Hematopoietic multipotent progenitor cell treated with erythropoietin and hydrocortisone succinate and interleukin-3 and kit ligand, for 17 days (in vitro differentiated cells): ENCODE measurements around the gene RHOA.
"Not testable (repeated sequence)": the region's sequence is repeated elsewhere in the genome, so short reads cannot be mapped to it uniquely, and the experiment has no call there.

ENCODE experiments used
- DNase-seq: peaks from one replicate; pipeline ENCODE4 v3.0.0-alpha.2; 2015; ENCODE audit warnings: low spot score

RHOA gene

DNA sequence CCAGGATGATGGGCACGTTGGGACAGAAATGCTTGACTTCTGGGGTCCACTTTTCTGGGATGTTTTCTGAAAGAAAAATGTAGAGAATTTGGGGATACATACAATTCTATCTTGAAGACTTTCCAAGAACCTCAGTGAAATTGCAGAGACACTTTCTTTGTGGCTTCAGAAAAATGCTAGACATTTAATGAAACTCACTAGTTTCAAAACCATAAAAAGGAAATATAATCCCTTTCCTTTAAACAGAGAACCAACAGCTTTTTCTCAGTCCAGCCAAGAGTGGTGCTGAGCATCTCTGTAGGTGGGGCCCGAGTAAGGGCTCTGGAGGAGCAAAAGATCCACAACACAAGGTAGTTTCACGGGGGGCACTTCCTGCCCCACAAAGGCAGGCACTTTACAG, 49.2 kb downstream of the RHOA start:
- DNase-seq = no peak

- peak; percentile 68 for DNase-seq
Observed at GRCh38 chr3:49359623-49360022, 52.2 kb downstream of the RHOA start.

DNA sequence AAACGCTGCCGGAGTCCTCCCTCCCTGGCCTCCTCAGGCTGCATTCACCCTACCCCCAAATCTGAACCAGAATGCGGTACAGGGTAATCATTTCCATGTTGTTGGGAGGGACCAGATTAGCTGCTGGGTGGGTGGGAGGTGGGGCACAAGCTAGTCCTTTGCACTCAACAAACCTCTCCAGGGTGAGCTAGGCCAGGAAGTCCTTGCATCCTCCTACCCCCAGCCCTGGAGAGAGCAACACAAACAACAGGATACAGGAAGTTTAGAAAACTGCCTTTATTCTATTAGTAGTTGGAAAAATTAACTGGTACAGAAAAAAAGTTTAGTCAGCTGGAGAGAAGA, 52.9 kb downstream of the RHOA start:
- no peak for DNase-seq

GRCh38 chr3:49358217-49358883, 53.4 kb downstream of the RHOA start, which contains the start of gene GPX1:
Gene GPX1 (minus strand): TSS chr3:49358353. CDS start chr3:49358278, 75 bp downstream.
- DNase-seq = peak; percentile 68

GRCh38 chr3:49357443-49358216, 54.1 kb downstream of the RHOA start:
- peak; percentile 51 for DNase-seq

DNA sequence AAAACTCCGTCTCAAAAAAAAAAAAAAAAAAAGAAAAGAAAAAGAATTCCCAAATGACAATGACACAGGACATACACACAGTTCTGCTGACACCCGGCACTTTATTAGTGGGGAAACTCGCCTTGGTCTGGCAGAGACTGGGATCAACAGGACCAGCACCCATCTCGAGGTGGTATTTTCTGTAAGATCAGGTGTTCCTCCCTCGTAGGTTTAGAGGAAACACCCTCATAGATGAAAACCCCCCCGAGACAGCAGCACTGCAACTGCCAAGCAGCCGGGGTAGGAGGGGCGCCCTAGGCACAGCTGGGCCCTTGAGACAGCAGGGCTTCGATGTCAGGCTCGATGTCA, 54.7 kb downstream of the RHOA start:
- DNase-seq = peak; percentile 20

GRCh38 chr3:49352890-49353421, 58.8 kb downstream of the RHOA start:
- DNase-seq = no peak

DNA sequence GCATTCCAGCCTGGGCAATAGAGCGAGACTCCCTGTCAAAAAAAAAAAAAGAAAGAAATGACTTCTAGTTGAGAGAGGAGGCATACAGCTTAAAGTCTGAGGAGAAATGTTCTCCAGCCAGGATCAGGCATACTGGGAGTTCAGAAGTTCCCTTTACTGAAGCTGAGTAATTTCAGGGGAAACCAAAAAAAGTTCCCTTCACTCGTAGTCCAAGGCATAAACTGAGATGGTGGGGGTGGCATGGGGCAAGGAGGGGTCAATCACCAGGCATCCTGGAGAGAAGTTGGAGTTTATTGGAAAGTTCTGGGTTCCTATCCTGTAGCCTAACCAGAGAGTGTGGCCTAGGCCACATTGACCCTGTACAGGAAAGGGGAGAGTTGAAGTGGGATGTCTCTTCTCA, 59.5 kb downstream of the RHOA start:
- DNase-seq = no peak

GRCh38 chr3:49351521-49352011, 60.2 kb downstream of the RHOA start:
- peak; percentile 39 for DNase-seq

- DNase-seq = peak; percentile 81
Observed at GRCh38 chr3:49349348-49350114, 62.2 kb downstream of the RHOA start.

- DNase-seq = not testable (repeated sequence)
Observed at GRCh38 chr3:49348361-49348760, 63.4 kb downstream of the RHOA start.

DNA sequence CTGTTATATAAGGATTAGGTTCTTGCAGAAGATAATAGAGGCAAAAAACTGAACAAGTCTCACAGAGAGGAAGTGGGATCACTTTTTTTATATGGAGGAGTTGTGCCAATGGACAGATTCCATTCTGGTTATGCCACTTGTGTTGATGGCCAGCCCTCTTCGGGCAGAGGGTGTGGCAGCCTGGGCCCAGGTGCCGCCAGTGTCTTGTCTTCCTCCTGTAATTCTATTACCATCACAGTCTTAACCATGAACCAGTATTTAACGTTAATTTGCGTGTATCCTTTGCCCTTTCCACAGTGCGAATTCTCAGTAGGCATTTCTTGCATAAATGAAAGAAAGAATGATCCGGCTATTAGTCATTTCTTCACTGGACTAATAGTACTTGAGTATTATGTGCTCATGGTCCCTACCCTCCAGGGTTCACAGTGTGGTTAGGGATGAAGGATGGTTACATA, 65.0 kb downstream of the RHOA start:
- DNase-seq = no peak

DNA sequence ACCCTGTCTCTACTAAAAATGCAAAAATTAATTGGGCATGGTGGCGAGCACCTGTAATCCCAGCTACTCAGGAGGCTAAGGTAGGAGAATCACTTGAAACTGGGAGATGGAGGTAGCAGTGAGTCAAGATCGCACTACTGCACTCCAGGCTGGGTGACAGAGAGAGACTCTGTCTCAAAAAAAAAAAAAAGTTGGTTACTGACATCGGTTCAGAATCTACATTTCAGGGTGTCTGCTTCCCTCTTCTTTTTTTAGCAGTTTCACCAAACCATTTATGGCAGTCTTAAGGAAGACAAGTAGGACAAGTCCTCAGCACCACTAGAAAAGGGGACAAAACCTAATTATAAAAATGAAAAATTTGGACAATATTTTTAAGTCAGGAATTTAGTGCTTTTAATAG, 68.6 kb downstream of the RHOA start:
- DNase-seq = no peak

DNA sequence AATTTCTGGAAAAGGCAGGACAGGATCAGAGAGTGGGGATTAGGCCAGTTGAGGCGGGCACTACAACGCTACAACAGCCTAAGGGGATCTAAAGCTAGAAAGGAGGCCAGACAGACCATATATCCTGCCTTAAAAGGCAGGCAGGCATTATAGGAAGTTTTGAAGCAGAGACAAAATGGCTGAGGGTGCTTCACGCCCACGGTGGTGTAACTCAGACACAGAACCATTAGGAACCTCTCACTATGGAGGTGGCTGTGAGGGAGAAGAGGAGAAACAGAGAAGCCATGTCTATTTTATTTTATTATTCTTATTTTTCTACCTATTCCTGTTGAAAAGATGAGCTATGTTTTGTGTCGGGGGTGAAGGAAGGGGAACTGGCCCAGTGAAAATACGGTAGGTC, 69.8 kb downstream of the RHOA start:
- DNase-seq = no peak

- peak; percentile 87 for DNase-seq
Observed at GRCh38 chr3:49339941-49340800, 71.6 kb downstream of the RHOA start, which contains the start of gene USP4. Gene USP4 (minus strand): TSS chr3:49340053. CDS start chr3:49340024, 29 bp downstream.

DNA sequence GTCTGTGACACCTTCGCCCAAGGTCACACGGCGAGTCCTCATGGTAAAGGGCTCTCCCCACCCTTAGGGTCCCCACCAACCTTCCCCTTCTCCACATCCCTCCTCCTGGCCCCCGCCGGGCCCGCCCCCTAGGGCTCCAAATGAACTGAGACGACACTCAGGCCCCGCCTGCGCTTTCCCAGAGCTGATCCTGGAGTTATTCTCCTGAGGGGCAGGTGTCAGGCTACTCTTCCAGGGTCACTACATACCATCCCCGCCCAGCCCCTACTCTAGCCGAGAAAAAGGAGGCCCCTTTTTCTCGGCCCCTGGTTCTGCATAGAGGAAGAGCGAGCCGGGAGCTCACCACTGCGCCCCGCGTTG, 72.2 kb downstream of the RHOA start:
- no peak for DNase-seq

DNA sequence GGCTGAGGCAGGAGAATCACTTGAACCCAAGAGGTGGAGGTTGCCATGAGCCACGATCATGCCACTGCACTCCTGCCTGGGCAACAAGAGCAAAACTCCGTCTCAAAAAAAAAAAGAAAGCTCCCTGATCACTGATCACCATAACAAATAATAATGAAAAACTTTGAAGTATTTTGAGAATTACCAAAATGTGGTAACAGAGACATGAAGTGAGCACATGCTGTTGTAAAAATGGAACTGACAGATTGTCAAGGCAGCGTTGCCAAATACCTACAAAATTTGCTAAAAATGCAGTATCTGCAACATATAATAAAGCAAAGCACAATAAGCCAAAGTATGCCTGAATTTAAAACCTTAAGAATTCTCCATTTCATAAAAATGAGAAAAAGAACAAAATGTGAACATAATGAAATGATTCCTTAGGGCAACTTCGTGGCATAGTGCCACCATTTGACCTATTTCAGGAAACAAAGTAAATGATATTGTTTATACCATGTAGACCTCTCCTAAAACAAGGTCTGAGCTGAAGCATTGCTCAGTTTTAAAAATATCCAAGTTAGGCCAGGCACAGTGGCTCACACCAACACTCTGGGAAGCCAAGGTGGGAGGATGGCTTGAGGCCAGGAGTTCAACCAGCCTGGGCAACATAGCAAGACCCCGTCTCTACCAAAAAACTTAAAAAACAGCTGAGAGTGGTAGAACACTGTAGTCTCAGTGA, 77.7 kb downstream of the RHOA start:
- DNase-seq = no peak

DNA sequence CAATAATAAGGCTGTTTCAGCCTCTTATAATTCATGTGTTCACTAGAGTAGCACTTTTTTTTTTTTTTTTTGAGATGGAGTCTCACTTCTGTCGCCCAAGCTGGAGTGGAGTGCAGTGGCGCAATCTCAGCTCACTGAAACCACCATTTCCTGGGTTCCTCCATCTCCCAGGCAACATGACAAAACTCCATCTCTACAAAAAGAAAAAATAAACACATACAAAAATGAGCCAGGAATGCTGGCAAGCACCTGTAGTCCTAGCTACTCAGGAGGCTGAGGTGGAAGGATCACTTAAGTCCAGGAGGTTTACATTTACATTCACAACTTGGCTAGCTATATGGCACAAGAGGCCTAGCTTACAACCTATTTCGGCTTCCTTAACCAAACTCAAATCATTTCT, 78.7 kb downstream of the RHOA start:
- no peak for DNase-seq

GRCh38 chr3:49329186-49329585, 82.6 kb downstream of the RHOA start:
- DNase-seq = no peak

GRCh38 chr3:49328350-49328749, 83.4 kb downstream of the RHOA start:
- not testable (repeated sequence) for DNase-seq

GRCh38 chr3:49327485-49327884, 84.3 kb downstream of the RHOA start:
- peak; percentile 42 for DNase-seq
